HepG2 (cell line): ENCODE data around the gene KRTAP5-6. TPM values are rescaled to one million over a fixed set of nuclear protein-coding genes. Genes with fewer than 3 reads are reported as not detected.
A peak's percentile ranks its signal among the peaks of the same experiment; 100 is the strongest.

ENCODE experiments used
- EP300 ChIP-seq, 3 experiments: sonication (generic) in 1 of 3; formaldehyde crosslinking in 1 of 3; IDR thresholded peaks; 2 replicates each; pipeline versions ENCODE4 v1.5.1 to v1.6.1; 2011 to 2020; ENCODE audit warnings: low read depth in 2 of 3, low read length in 2 of 3, borderline replicate concordance in 1 of 3, improper control_type of control experiment in 1 of 3, mild to moderate bottlenecking in 1 of 3, missing genetic modification reagents in 1 of 3, moderate library complexity in 1 of 3
- FOXK2 ChIP-seq: fragments of 450-650 bp; IDR thresholded peaks from 2 replicates; pipeline ENCODE4 v1.6.1; 2016
- GATAD2A ChIP-seq: IDR thresholded peaks from 2 replicates; pipeline ENCODE4 v1.6.1; 2016
- MED13 ChIP-seq: sonication (generic); formaldehyde crosslinking; IDR thresholded peaks from 2 replicates; pipeline ENCODE4 v1.5.0; 2020; ENCODE audit warnings: missing genetic modification reagents
- MIXL1 ChIP-seq: IDR thresholded peaks from 2 replicates; pipeline ENCODE4 v1.6.1; 2016
- MYC ChIP-seq: sonication (generic); formaldehyde crosslinking; IDR thresholded peaks from 2 replicates; pipeline ENCODE4 v1.9.0; 2021; ENCODE audit warnings: missing genetic modification reagents, borderline replicate concordance
- REPIN1 ChIP-seq: sonication (generic); formaldehyde crosslinking; IDR thresholded peaks from 2 replicates; pipeline ENCODE4 v1.8.0; 2022; ENCODE audit warnings: missing genetic modification reagents, low read depth, mild to moderate bottlenecking, borderline replicate concordance
- RERE ChIP-seq: IDR thresholded peaks from 2 replicates; pipeline ENCODE4 v1.6.1; 2016; ENCODE audit warnings: low read depth, missing genetic modification reagents, missing compliant biosample characterization
- SIX1 ChIP-seq: sonication (generic); formaldehyde crosslinking; IDR thresholded peaks from 2 replicates; pipeline ENCODE4 v1.4.0; 2020; ENCODE audit warnings: missing genetic modification reagents, borderline replicate concordance
- SKI ChIP-seq: fragments of 450-650 bp; IDR thresholded peaks from one replicate; pipeline ENCODE4 v1.6.1; 2018; ENCODE audit warnings: mild to moderate bottlenecking; ENCODE audit not compliant: partially characterized antibody
- SMARCC2 ChIP-seq: fragments of 450-650 bp; IDR thresholded peaks from 2 replicates; pipeline ENCODE4 v1.6.1; 2017; ENCODE audit warnings: antibody characterized with exemption, mild to moderate bottlenecking
- SMC3 ChIP-seq: IDR thresholded peaks from 2 replicates; pipeline ENCODE4 v1.6.1; 2011; ENCODE audit warnings: low read length, improper control_type of control experiment
- ZFP1 ChIP-seq: IDR thresholded peaks from 2 replicates; pipeline ENCODE4 v1.6.1; 2016
- ZNF264 ChIP-seq: sonication (generic); formaldehyde crosslinking; IDR thresholded peaks from 2 replicates; pipeline ENCODE4 v1.4.0; 2020; ENCODE audit warnings: missing genetic modification reagents
- ZNF503 ChIP-seq: sonication (generic); formaldehyde crosslinking; IDR thresholded peaks from 2 replicates; pipeline ENCODE4 v1.4.0; 2020; ENCODE audit warnings: missing genetic modification reagents
- ZNF761 ChIP-seq: sonication (generic); formaldehyde crosslinking; conservative IDR thresholded peaks from 2 replicates; pipeline ENCODE4 v1.4.0; 2020; ENCODE audit warnings: mild to moderate bottlenecking, missing genetic modification reagents
- polyA plus RNA-seq, 8 experiments: library from polyadenylated mRNA; depleted of rRNA in 3 of 8; stranded (reverse) in 7 of 8; unstranded in 1 of 8; fragments of >200 nt; fragmentation: Illumina TruSeq in 4 of 8; extraction: Trizol in 4 of 8; gene quantifications; 2 replicates each; pipeline versions ENCODE4 v1.2.1 to v1.2.3, GENCODE V29; 2011 to 2016; ENCODE audit warnings: low read depth in 4 of 8, missing spikeins in 1 of 8, mixed read lengths in 1 of 8; ENCODE audit not compliant: insufficient read depth in 1 of 8
- total RNA-seq, 5 experiments: library from RNA; depleted of rRNA; stranded (reverse); fragments of >200 nt; fragmentation: Illumina TruSeq; extraction: Trizol; gene quantifications; 2 replicates each; pipeline ENCODE4 v1.2.3, GENCODE V29; 2016; ENCODE audit warnings: low read depth in 1 of 5

KRTAP5-6 gene
- total and polyA plus RNA-seq, 2 of the 13 experiments (the other 11 are each of a cell fraction or from before 2014, with no cell fraction given): not detected

- TF ChIP-seq ZNF264 (CRISPR knock-in tag) (0 out of 2 replicates have a peak, but pooled peaks have one; percentile 24), MYC (CRISPR knock-in tag) (no peak), MIXL1 (peak; percentile 52; the same call in 1 of the 2 replicates), ZFP1 (CRISPR knock-in tag) (0 out of 2 replicates have a peak, but pooled peaks have one; percentile 34), REPIN1 (CRISPR knock-in tag) (0 out of 2 replicates have a peak, but pooled peaks have one; percentile 22), SMC3 (no peak), SKI (peak; percentile 75), ZNF503 (CRISPR knock-in tag) (peak; percentile 84), SMARCC2 (0 out of 2 replicates have a peak, but pooled peaks have one; percentile 26), MED13 (CRISPR knock-in tag) (peak; percentile 93; the same call in 1 of the 2 replicates), ZNF761 (CRISPR knock-in tag) (0 out of 2 replicates have a peak, but pooled peaks have one; percentile 29), FOXK2 (no peak), SIX1 (CRISPR knock-in tag) (peak; percentile 55; the same call in 1 of the 2 replicates), EP300 (IDR thresholded peaks at IDR 0.05; ENCODE audit: low read depth in 2 of 2, low read length in 2 of 2) (peak in 1 of 2 experiments; percentile 96; a peak in 3 of 4 replicates), EP300 (CRISPR knock-in tag; IDR thresholded peaks at IDR 0.05; ENCODE audit: borderline replicate concordance) (no peak; the same call in 1 of the 2 replicates), RERE (CRISPR knock-in tag) (peak; percentile 51; the same call in 1 of the 2 replicates), GATAD2A (CRISPR knock-in tag) (peak; percentile 89)
- TF ChIP-seq, all 625 proteins: peak for 100
Measured at GRCh38 chr11:1675536-1676228, 21.3 kb upstream of the KRTAP5-6 start (continued).
